T-helper 1 cell treated with Interleukin-12 subunit alpha and Interleukin-12 subunit beta and Interleukin-4 antibody, amounts not matched to agents 30 ng/mL and 1 ng/mL, for 36 hours (primary cell): ENCODE data around the gene MEGF11. TPM values are rescaled to one million over a fixed set of nuclear protein-coding genes. Genes with fewer than 3 reads are reported as not detected.
"Not testable (repeated sequence)": the region's sequence is repeated elsewhere in the genome, so short reads cannot be mapped to it uniquely, and the experiment has no call there.

Source experiments
- intact Hi-C: fragments of 100-400 bp; cut with micrococcal nuclease; formaldehyde crosslinking; loops from one replicate; pipeline ENCODE4 v1.15.1; 2024
- total RNA-seq: library from RNA; stranded (reverse); gene quantifications from 2 replicates; pipeline ENCODE4 v1.2.3, GENCODE V29; 2022

MEGF11 gene
- total RNA-seq, 1 donor from 2014 or later: 0.78 TPM

GRCh38 chr15:66014635-66015182 lies 238.8 kb downstream of the MEGF11 start:
- intact Hi-C loops: no loop called here

GRCh38 chr15:66014022-66014421 lies 239.5 kb downstream of the MEGF11 start:
- intact Hi-C loops: no loop called here

GRCh38 chr15:66008940-66009562 lies 244.5 kb downstream of the MEGF11 start:
- intact Hi-C loops: no loop called here

GRCh38 chr15:66007663-66008262 lies 245.8 kb downstream of the MEGF11 start:
- intact Hi-C loops: no loop called here

- intact Hi-C loops: no loop called here
Measured at GRCh38 chr15:66006986-66007385, 246.6 kb downstream of the MEGF11 start.

GRCh38 chr15:66004618-66005262 lies 248.8 kb downstream of the MEGF11 start:
- intact Hi-C loops: no loop called here

- intact Hi-C loops: not testable (repeated sequence)
Measured at GRCh38 chr15:66003129-66003528, 250.4 kb downstream of the MEGF11 start.

GRCh38 chr15:66001717-66002426 lies 251.7 kb downstream of the MEGF11 start:
- intact Hi-C loops: no loop called here

GRCh38 chr15:66001042-66001441 lies 252.5 kb downstream of the MEGF11 start:
- intact Hi-C loops: no loop called here

GRCh38 chr15:65998486-65998885 lies 255.1 kb downstream of the MEGF11 start:
- intact Hi-C loops: no loop called here

GRCh38 chr15:65996901-65997300 lies 256.6 kb downstream of the MEGF11 start:
- intact Hi-C loops: no loop called here

- intact Hi-C loops: no loop called here
Measured at GRCh38 chr15:65994832-65995231, 258.7 kb downstream of the MEGF11 start.

- intact Hi-C loops: no loop called here
Measured at GRCh38 chr15:65993762-65994161, 259.8 kb downstream of the MEGF11 start.

GRCh38 chr15:65993236-65993635 lies 260.3 kb downstream of the MEGF11 start:
- intact Hi-C loops: no loop called here

GRCh38 chr15:65991721-65992483 lies 261.6 kb downstream of the MEGF11 start:
- intact Hi-C loops: no loop called here

- intact Hi-C loops: no loop called here
Measured at GRCh38 chr15:65990298-65990981, 263.1 kb downstream of the MEGF11 start.

GRCh38 chr15:65987100-65987499 lies 266.4 kb downstream of the MEGF11 start:
- intact Hi-C loops: loop anchor here (10.0 kb wide), 1 partner anchor 218 kb away; no protein-coding TSS in a partner anchor

GRCh38 chr15:65986416-65986815 lies 267.1 kb downstream of the MEGF11 start:
- intact Hi-C loops: loop anchor here (10.0 kb wide), 1 partner anchor 218 kb away; no protein-coding TSS in a partner anchor

GRCh38 chr15:65985387-65985786 lies 268.2 kb downstream of the MEGF11 start:
- intact Hi-C loops: loop anchor here (10.0 kb wide), 1 partner anchor 219 kb away; no protein-coding TSS in a partner anchor
